ENCODE measurements around the gene TNNI2.

DNA sequence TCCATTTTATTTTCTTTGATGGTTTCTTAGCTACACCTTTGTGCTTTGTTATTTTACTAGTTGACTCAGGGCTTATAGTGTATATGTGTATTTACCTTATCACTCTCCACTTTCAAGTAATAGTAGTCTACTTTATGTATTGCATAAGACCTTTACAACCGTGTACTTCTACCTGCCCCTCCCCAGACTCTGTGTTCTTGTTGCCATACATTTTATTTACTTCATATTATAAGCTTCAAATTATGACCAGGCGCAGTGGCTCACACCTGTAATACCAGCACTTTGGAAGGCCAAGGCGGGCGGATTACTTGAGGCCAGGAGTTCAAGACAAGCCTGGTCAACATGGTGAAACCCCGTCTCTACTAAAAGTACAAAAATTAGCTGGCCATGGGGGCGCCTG lies 46.9 kb upstream of the TNNI2 start:
- TF ChIP-seq, protein P1, sequence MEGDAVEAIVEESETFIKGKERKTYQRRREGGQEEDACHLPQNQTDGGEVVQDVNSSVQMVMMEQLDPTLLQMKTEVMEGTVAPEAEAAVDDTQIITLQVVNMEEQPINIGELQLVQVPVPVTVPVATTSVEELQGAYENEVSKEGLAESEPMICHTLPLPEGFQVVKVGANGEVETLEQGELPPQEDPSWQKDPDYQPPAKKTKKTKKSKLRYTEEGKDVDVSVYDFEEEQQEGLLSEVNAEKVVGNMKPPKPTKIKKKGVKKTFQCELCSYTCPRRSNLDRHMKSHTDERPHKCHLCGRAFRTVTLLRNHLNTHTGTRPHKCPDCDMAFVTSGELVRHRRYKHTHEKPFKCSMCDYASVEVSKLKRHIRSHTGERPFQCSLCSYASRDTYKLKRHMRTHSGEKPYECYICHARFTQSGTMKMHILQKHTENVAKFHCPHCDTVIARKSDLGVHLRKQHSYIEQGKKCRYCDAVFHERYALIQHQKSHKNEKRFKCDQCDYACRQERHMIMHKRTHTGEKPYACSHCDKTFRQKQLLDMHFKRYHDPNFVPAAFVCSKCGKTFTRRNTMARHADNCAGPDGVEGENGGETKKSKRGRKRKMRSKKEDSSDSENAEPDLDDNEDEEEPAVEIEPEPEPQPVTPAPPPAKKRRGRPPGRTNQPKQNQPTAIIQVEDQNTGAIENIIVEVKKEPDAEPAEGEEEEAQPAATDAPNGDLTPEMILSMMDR (IDR thresholded peaks at IDR 0.05) = no peak
- TF ChIP-seq EZH2 (IDR thresholded peaks at IDR 0.05; ENCODE audit: borderline replicate concordance, insufficient read depth, low read depth, low read length, poor library complexity, severe bottlenecking) = no peak
